ENCODE data around the gene RABL2B.

The RABL2B gene

DNA sequence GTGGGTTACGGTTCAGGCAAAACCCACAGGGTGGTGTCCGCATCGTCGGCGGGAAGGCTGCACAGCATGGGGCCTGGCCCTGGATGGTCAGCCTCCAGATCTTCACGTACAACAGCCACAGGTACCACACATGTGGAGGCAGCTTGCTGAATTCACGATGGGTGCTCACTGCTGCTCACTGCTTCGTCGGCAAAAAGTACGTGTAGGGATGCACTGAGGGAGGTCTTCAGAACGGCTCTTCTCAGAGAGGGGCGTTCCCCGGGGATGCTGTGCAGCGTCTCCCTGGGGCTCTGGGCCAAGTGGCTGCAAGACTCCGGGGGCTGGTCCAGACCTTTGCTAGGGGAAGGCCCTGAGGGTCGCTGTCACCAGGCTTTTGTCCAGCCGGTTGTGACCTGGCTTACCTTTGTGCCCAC, 44.2 kb downstream of the RABL2B start:
- Mint-ChIP-seq H3K4me1 (no peaks in the 10 kb centered on the region), H3K9me3 (no peaks in the 10 kb centered on the region), H3K36me3 (ENCODE audit: low read depth) (no peaks in the 10 kb centered on the region), H3K27me3 (ENCODE audit: low read depth, poor library complexity) (peaks cover 42% of the 10 kb centered on the region), H3K4me3 (no peak overlapping the region), H3K27ac (no peak overlapping the region)
- DNase-seq = no peak
- TF ChIP-seq, protein P1, sequence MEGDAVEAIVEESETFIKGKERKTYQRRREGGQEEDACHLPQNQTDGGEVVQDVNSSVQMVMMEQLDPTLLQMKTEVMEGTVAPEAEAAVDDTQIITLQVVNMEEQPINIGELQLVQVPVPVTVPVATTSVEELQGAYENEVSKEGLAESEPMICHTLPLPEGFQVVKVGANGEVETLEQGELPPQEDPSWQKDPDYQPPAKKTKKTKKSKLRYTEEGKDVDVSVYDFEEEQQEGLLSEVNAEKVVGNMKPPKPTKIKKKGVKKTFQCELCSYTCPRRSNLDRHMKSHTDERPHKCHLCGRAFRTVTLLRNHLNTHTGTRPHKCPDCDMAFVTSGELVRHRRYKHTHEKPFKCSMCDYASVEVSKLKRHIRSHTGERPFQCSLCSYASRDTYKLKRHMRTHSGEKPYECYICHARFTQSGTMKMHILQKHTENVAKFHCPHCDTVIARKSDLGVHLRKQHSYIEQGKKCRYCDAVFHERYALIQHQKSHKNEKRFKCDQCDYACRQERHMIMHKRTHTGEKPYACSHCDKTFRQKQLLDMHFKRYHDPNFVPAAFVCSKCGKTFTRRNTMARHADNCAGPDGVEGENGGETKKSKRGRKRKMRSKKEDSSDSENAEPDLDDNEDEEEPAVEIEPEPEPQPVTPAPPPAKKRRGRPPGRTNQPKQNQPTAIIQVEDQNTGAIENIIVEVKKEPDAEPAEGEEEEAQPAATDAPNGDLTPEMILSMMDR (IDR thresholded peaks at IDR 0.05) = no peak

DNA sequence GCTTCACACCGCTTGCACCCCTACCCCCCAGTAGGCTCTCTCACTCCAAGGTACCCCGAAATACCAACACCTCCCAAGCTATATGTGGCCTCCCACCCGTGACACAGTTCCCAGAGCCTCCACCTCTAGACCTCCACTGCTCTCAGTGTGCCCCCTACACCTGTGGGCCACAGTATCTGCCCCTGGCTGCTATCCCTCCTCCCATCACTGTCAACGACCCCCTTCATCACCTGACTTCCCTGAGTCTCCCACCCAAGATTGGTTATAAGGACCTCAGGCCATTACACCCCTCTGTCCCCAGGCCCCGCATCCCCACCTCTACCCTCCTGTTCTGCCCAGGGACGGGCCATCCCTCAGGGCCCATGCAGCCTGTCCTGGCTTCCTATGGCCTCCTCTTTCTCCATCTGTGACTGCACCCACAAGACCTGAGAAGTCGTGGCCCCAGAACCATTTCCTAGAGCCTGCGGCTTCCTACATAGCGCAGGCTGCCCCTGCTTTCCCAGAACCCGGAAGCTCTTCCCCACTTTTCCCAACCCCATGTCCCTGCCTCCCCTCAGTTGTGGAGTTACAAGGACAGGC, 44.7 kb downstream of the RABL2B start:
- TF ChIP-seq, protein P1 (IDR thresholded peaks at IDR 0.05) = no peak
- H3K9me3 Mint-ChIP-seq = no peaks in the 10 kb centered on the region
- H3K36me3 Mint-ChIP-seq (ENCODE audit: low read depth) = no peaks in the 10 kb centered on the region
- no peak for DNase-seq
- peaks cover 47% of the 10 kb centered on the region for H3K27me3 Mint-ChIP-seq (ENCODE audit: low read depth, poor library complexity)
- H3K4me1 Mint-ChIP-seq = peaks cover 4% of the 10 kb centered on the region
- H3K27ac Mint-ChIP-seq = no peak overlapping the region
- H3K4me3 Mint-ChIP-seq = no peak overlapping the region

DNA sequence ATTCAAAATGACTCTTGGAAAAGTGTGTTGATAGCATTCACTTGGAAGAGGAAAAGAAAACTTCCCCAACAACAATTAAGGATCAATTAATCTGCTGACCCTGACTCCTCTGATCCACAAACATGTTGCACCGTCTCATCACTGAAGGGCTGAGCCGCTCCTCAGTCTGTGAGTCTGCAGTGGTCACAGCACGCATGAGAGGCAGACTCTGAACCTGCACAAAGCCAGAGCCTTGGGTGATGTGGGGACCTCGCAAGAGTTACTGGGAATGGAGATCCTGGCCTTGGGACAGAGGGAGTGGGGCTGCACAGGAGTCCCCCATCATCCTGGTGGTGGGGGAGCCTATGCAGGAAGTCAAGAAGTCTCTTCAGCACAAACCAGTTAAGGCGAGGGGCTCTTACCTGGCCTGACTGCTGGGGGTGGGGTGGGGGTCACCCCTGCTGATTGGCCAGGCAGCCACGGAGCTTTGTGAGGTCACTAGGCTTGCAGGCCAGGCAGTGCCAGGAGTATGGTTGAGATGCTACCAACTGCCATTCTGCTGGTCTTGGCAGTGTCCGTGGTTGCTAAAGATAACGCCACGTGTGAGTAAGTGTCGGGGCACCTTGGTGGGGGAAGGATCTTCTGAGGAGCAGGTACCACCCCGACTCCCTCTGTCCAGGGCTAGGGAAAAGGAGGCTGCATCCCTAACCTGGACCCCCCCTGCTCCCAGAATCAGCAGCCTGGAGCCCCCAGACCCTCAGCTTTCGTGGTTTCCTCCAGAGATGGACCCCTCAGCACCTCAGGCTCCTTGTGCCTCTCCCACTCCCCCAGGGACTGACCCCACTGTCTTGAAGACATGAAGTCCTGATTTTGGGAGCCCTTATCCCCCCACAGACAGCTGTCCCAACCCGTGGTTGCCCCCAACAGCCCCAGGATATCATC, 45.4 kb downstream of the RABL2B start, which contains the start of gene ACR:
TSS of gene ACR (plus strand) at position 477 of the 921 bp plus-strand sequence. CDS start at position 509, 32 bp downstream.
- Mint-ChIP-seq H3K4me1 (peaks cover 11% of the 10 kb centered on the region), H3K27ac (no peak within 1 kb of the TSS), H3K36me3 (ENCODE audit: low read depth) (no peaks in the 10 kb centered on the region), H3K4me3 (no peak within 1 kb of the TSS), H3K27me3 (ENCODE audit: low read depth, poor library complexity) (peaks cover 47% of the 10 kb centered on the region), H3K9me3 (no peaks in the 10 kb centered on the region)
- TF ChIP-seq, protein P1 (IDR thresholded peaks at IDR 0.05) = no peak
- DNase-seq = no peak

DNA sequence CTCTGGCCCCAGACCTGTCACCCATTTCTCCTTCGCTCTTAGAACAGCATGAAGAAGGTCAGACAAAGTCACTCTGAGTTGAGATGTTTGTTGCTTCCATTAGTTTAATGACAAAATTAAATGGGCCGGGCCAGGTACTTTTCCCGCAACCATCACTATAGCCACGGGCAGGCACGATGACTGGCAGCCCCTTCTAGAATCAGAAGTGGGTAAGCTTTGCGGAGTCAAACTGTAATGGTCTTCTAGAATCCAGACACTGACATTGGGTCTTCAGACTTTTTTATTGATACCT, 47.8 kb downstream of the RABL2B start:
- no peak for DNase-seq
- H3K9me3 Mint-ChIP-seq = no peaks in the 10 kb centered on the region
- TF ChIP-seq, protein P1 (IDR thresholded peaks at IDR 0.05) = no peak

DNA sequence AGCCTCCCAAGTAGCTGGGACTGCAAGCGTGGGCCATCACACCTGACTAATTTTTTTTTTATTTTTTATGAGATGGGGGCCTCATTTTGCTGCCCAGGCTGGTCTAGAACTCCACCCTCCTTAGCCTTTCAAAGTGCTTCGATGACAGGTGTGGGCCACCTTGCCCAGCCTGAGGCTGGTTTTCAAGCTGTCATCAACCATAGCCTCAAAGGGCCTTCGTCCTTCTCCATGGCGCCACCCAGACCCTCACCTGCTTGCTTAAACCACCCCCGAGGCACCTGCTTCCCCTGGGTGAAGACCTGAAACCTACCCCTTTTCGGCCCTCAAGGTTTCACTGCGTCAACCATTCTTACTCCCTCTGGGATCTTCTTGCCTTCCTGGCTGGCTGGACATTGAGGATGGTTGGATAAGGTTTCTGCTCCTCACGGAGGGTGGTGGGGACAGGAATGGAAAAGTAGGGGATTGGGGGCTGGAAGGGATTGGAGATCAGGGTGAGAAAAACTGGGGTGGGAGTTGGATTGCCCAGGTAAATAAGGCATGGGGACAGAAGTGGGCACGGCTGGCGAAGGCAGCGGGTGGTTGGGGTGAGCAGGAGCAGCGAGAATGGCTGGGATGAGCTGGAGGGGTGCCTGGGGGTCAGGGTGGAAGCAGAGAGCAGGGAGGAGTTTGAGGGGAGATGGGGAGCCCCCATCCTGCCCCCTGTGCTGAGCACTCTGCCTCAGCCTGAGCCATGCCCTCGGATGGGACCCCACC, 48.3 kb downstream of the RABL2B start:
- peaks cover 21% of the 10 kb centered on the region for H3K4me1 Mint-ChIP-seq
- H3K36me3 Mint-ChIP-seq (ENCODE audit: low read depth) = no peaks in the 10 kb centered on the region
- TF ChIP-seq, protein P1 (IDR thresholded peaks at IDR 0.05) = no peak
- H3K4me3 Mint-ChIP-seq = no peak overlapping the region
- peaks cover 40% of the 10 kb centered on the region for H3K27me3 Mint-ChIP-seq (ENCODE audit: low read depth, poor library complexity)
- H3K27ac Mint-ChIP-seq = no peak overlapping the region
- H3K9me3 Mint-ChIP-seq = no peaks in the 10 kb centered on the region
- DNase-seq = no peak

More for the DNA sequence above, 47.8 kb downstream of the RABL2B start:
- Mint-ChIP-seq H3K36me3 (ENCODE audit: low read depth) (no peaks in the 10 kb centered on the region), H3K4me1 (peaks cover 21% of the 10 kb centered on the region), H3K4me3 (no peak overlapping the region), H3K27ac (no peak overlapping the region), H3K27me3 (ENCODE audit: low read depth, poor library complexity) (peaks cover 45% of the 10 kb centered on the region)

Measured in nephron progenitor cell (in vitro differentiated cells).